Measurements from ENCODE around the gene ARHGAP8. TPM values are rescaled to one million over a fixed set of nuclear protein-coding genes. Genes with fewer than 3 reads are reported as not detected.
"Not testable (repeated sequence)": the region's sequence is repeated elsewhere in the genome, so short reads cannot be mapped to it uniquely, and the experiment has no call there.

Gene ARHGAP8
- total and polyA plus RNA-seq, 2 donors (not counting 1 experiment from before 2014, with no cell fraction given), result 0.37 TPM; not detected in 1

DNA sequence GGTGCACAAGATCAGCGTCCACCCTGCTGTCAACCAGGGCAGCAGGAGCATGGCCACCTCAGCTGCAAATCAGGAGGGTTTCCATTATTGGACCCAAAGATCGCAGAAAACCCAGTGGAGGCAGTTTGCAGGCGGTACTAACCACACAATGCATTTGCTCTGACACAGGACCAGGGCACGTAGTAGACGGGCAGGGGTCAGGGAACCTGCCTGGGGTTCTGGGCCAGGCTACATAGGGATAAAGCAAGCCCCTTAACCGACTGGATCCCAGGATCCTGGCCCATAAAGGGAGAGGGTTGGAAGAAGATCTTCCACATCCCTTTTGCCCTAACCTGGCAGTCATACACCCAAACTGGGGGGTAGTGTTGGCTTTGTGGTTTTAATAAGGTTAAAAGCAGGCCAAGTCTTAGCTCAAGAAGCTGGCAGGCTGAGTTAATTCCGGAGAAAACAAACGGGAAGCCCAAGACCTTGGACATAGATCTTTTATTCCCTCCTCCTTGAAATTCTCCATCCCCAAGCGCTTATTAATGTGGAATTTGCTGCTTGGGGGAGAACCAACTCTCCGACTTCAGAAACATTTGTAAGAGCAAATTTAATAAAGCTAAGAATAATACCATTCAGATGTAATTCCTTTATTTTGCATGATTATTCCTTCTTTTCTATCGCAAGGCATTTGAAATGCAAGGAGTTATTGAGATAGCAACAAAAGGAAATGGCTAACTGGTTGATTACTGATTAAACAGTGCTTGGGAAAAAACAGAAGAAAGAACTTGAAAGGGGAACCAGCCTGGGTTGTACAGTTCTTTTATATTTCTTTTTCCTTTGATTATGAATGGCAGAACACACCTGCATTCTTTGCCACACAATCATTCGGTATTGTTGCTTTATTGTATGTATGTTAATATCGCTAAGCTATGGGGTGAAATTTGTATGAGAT is 6.3 kb upstream of the ARHGAP8 start:
- no peak overlapping the region for H3K4me3 ChIP-seq (ENCODE audit: control extremely low read depth in 1 of 5, extremely low read depth in 1 of 5, insufficient read depth in 1 of 5, low read depth in 2 of 5, low read length in 4 of 5)
- no peaks in the 10 kb centered on the region for H3K9me3 Mint-ChIP-seq (ENCODE audit: insufficient read depth)
- intact Hi-C loops (cut with micrococcal nuclease), result no loop called here
- H3K27me3 Mint-ChIP-seq, result peaks cover 36% of the 10 kb centered on the region
- no peaks in the 10 kb centered on the region for H3K4me1 Mint-ChIP-seq
- no peaks in the 10 kb centered on the region for H3K79me2 ChIP-seq (ENCODE audit: control insufficient read depth, insufficient read depth, low read length)
- ChIA-PET CTCF (no interaction called here), POLR2A (no interaction called here)
- no peak overlapping the region for H2AFZ ChIP-seq (ENCODE audit: insufficient read depth, low read depth, low read length, poor library complexity, severe bottlenecking)
- no peaks in the 10 kb centered on the region for H3K4me1 ChIP-seq (ENCODE audit: control insufficient read depth in 2 of 2, insufficient read depth in 2 of 2, low read length in 2 of 2)
- no peak overlapping the region for H3K4me3 Mint-ChIP-seq
- H3K9me3 ChIP-seq (ENCODE audit: control extremely low read depth in 1 of 3, control insufficient read depth in 2 of 3, insufficient read depth in 1 of 3, low read length in 2 of 3), result peaks cover 0 to 9% (median 0%) of the 10 kb centered on the region in 3 donors
- no peaks in the 10 kb centered on the region for H4K20me1 ChIP-seq (ENCODE audit: control insufficient read depth, insufficient read depth, low read length, poor library complexity, severe bottlenecking)
- 81% methylated on average over 5 of the region's 13 CpGs for WGBS (ENCODE audit: insufficient coverage)
- TF ChIP-seq, protein P1, sequence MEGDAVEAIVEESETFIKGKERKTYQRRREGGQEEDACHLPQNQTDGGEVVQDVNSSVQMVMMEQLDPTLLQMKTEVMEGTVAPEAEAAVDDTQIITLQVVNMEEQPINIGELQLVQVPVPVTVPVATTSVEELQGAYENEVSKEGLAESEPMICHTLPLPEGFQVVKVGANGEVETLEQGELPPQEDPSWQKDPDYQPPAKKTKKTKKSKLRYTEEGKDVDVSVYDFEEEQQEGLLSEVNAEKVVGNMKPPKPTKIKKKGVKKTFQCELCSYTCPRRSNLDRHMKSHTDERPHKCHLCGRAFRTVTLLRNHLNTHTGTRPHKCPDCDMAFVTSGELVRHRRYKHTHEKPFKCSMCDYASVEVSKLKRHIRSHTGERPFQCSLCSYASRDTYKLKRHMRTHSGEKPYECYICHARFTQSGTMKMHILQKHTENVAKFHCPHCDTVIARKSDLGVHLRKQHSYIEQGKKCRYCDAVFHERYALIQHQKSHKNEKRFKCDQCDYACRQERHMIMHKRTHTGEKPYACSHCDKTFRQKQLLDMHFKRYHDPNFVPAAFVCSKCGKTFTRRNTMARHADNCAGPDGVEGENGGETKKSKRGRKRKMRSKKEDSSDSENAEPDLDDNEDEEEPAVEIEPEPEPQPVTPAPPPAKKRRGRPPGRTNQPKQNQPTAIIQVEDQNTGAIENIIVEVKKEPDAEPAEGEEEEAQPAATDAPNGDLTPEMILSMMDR (IDR thresholded peaks at IDR 0.05), result no peak
- no peak for TF ChIP-seq EZH2 (IDR thresholded peaks at IDR 0.05; ENCODE audit: borderline replicate concordance, insufficient read depth, low read depth, low read length, poor library complexity, severe bottlenecking)
- no peaks in the 10 kb centered on the region for H3K36me3 ChIP-seq (replicated peaks in 1 of 2; ENCODE audit: control extremely low read depth in 1 of 2, control insufficient read depth in 1 of 2, extremely low read depth in 1 of 2, insufficient read depth in 2 of 2, low read length in 1 of 2)
- H3K27ac Mint-ChIP-seq, result no peak overlapping the region
- H3K27ac ChIP-seq (ENCODE audit: low read length in 2 of 2), result no peak overlapping the region
- no peak for DNase-seq
- no peak overlapping the region for H3K4me2 ChIP-seq (replicated peaks; ENCODE audit: low read depth, low read length, poor library complexity, severe bottlenecking)
- no peak for ATAC-seq (ENCODE audit: low read depth)
- H3K27me3 ChIP-seq (replicated peaks in 1 of 4; ENCODE audit: control extremely low read depth in 1 of 4, control insufficient read depth in 3 of 4, insufficient read depth in 4 of 4, low read length in 3 of 4), result peaks cover 0 to 15% (median 8%) of the 10 kb centered on the region in 4 experiments
- H3K9ac ChIP-seq (ENCODE audit: low read length), result no peak overlapping the region

DNA sequence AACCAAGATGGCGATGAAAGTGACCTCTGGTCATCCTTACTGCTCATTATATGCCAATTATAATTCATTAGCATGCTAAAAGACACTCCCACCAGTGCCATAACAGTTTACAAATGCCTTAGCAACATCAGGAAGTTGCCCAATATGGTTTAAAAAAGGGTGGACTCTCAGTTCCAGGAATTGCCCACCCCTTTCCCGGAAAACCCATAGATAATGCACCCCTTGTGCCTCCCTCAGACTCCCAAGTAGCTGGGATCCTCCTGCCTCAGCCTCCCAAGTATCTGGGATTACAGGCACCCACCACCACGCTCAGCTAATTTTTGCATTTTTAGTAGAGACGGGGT is 4.6 kb upstream of the ARHGAP8 start:
- H3K9ac ChIP-seq (ENCODE audit: low read length); DNase-seq; H3K36me3 ChIP-seq (replicated peaks in 1 of 2; ENCODE audit: control extremely low read depth in 1 of 2, control insufficient read depth in 1 of 2, extremely low read depth in 1 of 2, insufficient read depth in 2 of 2, low read length in 1 of 2); H3K79me2 ChIP-seq (ENCODE audit: control insufficient read depth, insufficient read depth, low read length); H2AFZ ChIP-seq (ENCODE audit: insufficient read depth, low read depth, low read length, poor library complexity, severe bottlenecking); H3K4me3 Mint-ChIP-seq; intact Hi-C loops (cut with micrococcal nuclease); H3K4me1 ChIP-seq (ENCODE audit: control insufficient read depth in 2 of 2, insufficient read depth in 2 of 2, low read length in 2 of 2); H3K4me3 ChIP-seq (ENCODE audit: control extremely low read depth in 1 of 5, extremely low read depth in 1 of 5, insufficient read depth in 1 of 5, low read depth in 2 of 5, low read length in 4 of 5); POLR2A ChIA-PET; H3K4me2 ChIP-seq (replicated peaks; ENCODE audit: low read depth, low read length, poor library complexity, severe bottlenecking); H3K9me3 Mint-ChIP-seq (ENCODE audit: insufficient read depth); H3K27ac ChIP-seq (ENCODE audit: low read length in 2 of 2); H3K27ac Mint-ChIP-seq; CTCF ChIA-PET; H3K4me1 Mint-ChIP-seq; ATAC-seq (ENCODE audit: low read depth); H4K20me1 ChIP-seq (ENCODE audit: control insufficient read depth, insufficient read depth, low read length, poor library complexity, severe bottlenecking): not testable (repeated sequence)
- H3K27me3 ChIP-seq (replicated peaks in 1 of 4; ENCODE audit: control extremely low read depth in 1 of 4, control insufficient read depth in 3 of 4, insufficient read depth in 4 of 4, low read length in 3 of 4), result peaks cover 0 to 27% (median 13%) of the 10 kb centered on the region in 4 experiments
- WGBS (ENCODE audit: insufficient coverage), result 83% methylated on average over 2 of the region's 4 CpGs
- peaks cover 0 to 21% (median 0%) of the 10 kb centered on the region in 3 donors for H3K9me3 ChIP-seq (ENCODE audit: control extremely low read depth in 1 of 3, control insufficient read depth in 2 of 3, insufficient read depth in 1 of 3, low read length in 2 of 3)
- peaks cover 41% of the 10 kb centered on the region for H3K27me3 Mint-ChIP-seq

Measured in B cell (primary cell).